Astrocyte (in vitro differentiated cells and primary cell): Measurements from ENCODE around the gene RALGDS. TPM values are rescaled to one million over a fixed set of nuclear protein-coding genes. Genes with fewer than 3 reads are reported as not detected.

Source experiments
- DNase-seq: peaks from one replicate; pipeline ENCODE4 v3.0.0-alpha.2; 2010; ENCODE audit warnings: low read depth
- FAIRE-seq: peaks from 2 replicates; lab custom pipeline; 2011; peaks lifted over from hg19 to GRCh38; lab: Jason Lieb, UNC
- H2AFZ ChIP-seq: 2 replicates; pipeline ENCODE4 v1.6.0; 2012; ENCODE audit warnings: low read depth, low read length, inconsistent platforms
- H3K27ac ChIP-seq: 2 replicates; pipeline ENCODE4 v1.5.1; 2011; ENCODE audit warnings: low read depth, low read length, inconsistent platforms
- H3K27me3 ChIP-seq: 2 replicates; pipeline ENCODE4 v1.6.0; 2011; ENCODE audit warnings: low read length, inconsistent platforms; ENCODE audit not compliant: insufficient read depth
- H3K36me3 ChIP-seq: 2 replicates; pipeline ENCODE4 v1.5.1; 2011; ENCODE audit warnings: low read length, inconsistent platforms; ENCODE audit not compliant: insufficient read depth
- H3K4me1 ChIP-seq: 2 replicates; pipeline ENCODE4 v1.5.1; 2011; ENCODE audit warnings: low read length, inconsistent platforms; ENCODE audit not compliant: insufficient read depth
- H3K4me2 ChIP-seq: 2 replicates; pipeline ENCODE4 v1.6.0; 2012; ENCODE audit warnings: low read length, inconsistent platforms
- H3K4me3 ChIP-seq: 2 replicates; pipeline ENCODE4 v1.5.1; 2011; ENCODE audit warnings: low read depth, mild to moderate bottlenecking, low read length, inconsistent platforms; ENCODE audit not compliant: insufficient read depth
- H3K79me2 ChIP-seq: 2 replicates; pipeline ENCODE4 v1.6.0; 2012; ENCODE audit warnings: mild to moderate bottlenecking, low read length, inconsistent platforms; ENCODE audit not compliant: insufficient read depth
- H3K9ac ChIP-seq: 2 replicates; pipeline ENCODE4 v1.6.0; 2012; ENCODE audit warnings: mild to moderate bottlenecking, low read length, inconsistent platforms
- H3K9me3 ChIP-seq: 2 replicates; pipeline ENCODE4 v1.5.1; 2012; ENCODE audit warnings: low read depth, mild to moderate bottlenecking, low read length, inconsistent platforms; ENCODE audit not compliant: insufficient read depth
- H4K20me1 ChIP-seq: 2 replicates; pipeline ENCODE4 v1.6.0; 2012; ENCODE audit warnings: low read length, inconsistent platforms; ENCODE audit not compliant: insufficient read depth
- H3K27ac Mint-ChIP-seq: one replicate; pipeline ENCODE4 v1.8.0; 2021; ENCODE audit warnings: mild to moderate bottlenecking, mixed read lengths; ENCODE audit not compliant: unreplicated experiment
- H3K27me3 Mint-ChIP-seq: one replicate; pipeline ENCODE4 v1.8.0; 2021; ENCODE audit warnings: low read depth, mixed read lengths; ENCODE audit not compliant: unreplicated experiment
- H3K36me3 Mint-ChIP-seq: one replicate; pipeline ENCODE4 v1.8.0; 2021; ENCODE audit warnings: low read depth, mixed read lengths; ENCODE audit not compliant: unreplicated experiment
- H3K4me1 Mint-ChIP-seq: one replicate; pipeline ENCODE4 v1.8.0; 2021; ENCODE audit warnings: low read depth, mixed read lengths; ENCODE audit not compliant: unreplicated experiment
- H3K4me3 Mint-ChIP-seq: one replicate; pipeline ENCODE4 v1.8.0; 2021; ENCODE audit warnings: mild to moderate bottlenecking, moderate library complexity, mixed read lengths; ENCODE audit not compliant: unreplicated experiment
- H3K9me3 Mint-ChIP-seq: one replicate; pipeline ENCODE4 v1.8.0; 2021; ENCODE audit warnings: mild to moderate bottlenecking, mixed read lengths; ENCODE audit not compliant: unreplicated experiment
- EZH2 ChIP-seq: IDR thresholded peaks from 2 replicates; pipeline ENCODE4 v1.6.1; 2012; ENCODE audit warnings: mild to moderate bottlenecking, low read length, inconsistent platforms; ENCODE audit not compliant: insufficient read depth
- total RNA-seq: library from RNA; stranded (reverse); gene quantifications from 2 replicates; pipeline ENCODE4 v1.2.1, GENCODE V29; 2021
- TF ChIP-seq, protein P1 (sequence below): IDR thresholded peaks from 2 replicates; pipeline ENCODE4 v1.5.1; 2011; ENCODE audit warnings: low read depth, mild to moderate bottlenecking, inconsistent platforms, low read length, moderate library complexity; ENCODE audit not compliant: insufficient read depth

Gene RALGDS
- total RNA-seq, 1 donor from 2014 or later, result 46.6 TPM

DNA sequence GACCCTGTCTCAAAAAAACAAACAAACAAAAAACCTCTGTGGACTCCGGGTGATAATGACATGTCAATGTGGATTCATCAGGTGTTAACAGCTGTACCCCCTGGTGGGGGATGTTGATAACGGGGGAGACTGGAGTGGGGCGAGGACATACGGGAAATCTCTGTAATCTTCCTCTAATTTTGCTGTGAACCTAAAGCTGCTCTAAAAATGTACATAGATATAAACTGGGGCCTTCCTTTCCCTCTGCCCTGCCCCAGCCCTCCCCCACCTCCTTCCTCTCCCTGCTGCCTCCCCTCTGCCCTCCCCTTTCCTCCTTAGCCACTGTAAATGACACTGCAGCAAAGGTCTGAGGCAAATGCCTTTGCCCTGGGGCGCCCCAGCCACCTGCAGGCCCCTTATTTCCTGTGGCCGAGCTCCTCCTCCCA lies 60.6 kb downstream of the RALGDS start:
- no peak overlapping the region for H3K27ac ChIP-seq
- peaks cover 9% of the 10 kb centered on the region for H3K4me1 Mint-ChIP-seq
- H3K4me3 Mint-ChIP-seq, result no peak overlapping the region
- no peak overlapping the region for H2AFZ ChIP-seq
- H3K4me1 ChIP-seq, result no peaks in the 10 kb centered on the region
- H3K36me3 ChIP-seq, result peaks cover 6% of the 10 kb centered on the region
- TF ChIP-seq, protein P1, sequence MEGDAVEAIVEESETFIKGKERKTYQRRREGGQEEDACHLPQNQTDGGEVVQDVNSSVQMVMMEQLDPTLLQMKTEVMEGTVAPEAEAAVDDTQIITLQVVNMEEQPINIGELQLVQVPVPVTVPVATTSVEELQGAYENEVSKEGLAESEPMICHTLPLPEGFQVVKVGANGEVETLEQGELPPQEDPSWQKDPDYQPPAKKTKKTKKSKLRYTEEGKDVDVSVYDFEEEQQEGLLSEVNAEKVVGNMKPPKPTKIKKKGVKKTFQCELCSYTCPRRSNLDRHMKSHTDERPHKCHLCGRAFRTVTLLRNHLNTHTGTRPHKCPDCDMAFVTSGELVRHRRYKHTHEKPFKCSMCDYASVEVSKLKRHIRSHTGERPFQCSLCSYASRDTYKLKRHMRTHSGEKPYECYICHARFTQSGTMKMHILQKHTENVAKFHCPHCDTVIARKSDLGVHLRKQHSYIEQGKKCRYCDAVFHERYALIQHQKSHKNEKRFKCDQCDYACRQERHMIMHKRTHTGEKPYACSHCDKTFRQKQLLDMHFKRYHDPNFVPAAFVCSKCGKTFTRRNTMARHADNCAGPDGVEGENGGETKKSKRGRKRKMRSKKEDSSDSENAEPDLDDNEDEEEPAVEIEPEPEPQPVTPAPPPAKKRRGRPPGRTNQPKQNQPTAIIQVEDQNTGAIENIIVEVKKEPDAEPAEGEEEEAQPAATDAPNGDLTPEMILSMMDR, result no peak
- no peak for TF ChIP-seq EZH2
- DNase-seq (no peak), FAIRE-seq (no peak)
- H3K9me3 ChIP-seq, result no peaks in the 10 kb centered on the region
- no peaks in the 10 kb centered on the region for H3K9me3 Mint-ChIP-seq
- no peak overlapping the region for H3K4me2 ChIP-seq
- H3K9ac ChIP-seq, result no peak overlapping the region
- H3K36me3 Mint-ChIP-seq, result peaks cover 18% of the 10 kb centered on the region
- H4K20me1 ChIP-seq, result no peaks in the 10 kb centered on the region
- H3K27ac Mint-ChIP-seq, result peak overlapping the region; percentile 9
- no peak overlapping the region for H3K4me3 ChIP-seq
- no peaks in the 10 kb centered on the region for H3K27me3 Mint-ChIP-seq
- no peaks in the 10 kb centered on the region for H3K79me2 ChIP-seq
- H3K27me3 ChIP-seq, result no peaks in the 10 kb centered on the region

DNA sequence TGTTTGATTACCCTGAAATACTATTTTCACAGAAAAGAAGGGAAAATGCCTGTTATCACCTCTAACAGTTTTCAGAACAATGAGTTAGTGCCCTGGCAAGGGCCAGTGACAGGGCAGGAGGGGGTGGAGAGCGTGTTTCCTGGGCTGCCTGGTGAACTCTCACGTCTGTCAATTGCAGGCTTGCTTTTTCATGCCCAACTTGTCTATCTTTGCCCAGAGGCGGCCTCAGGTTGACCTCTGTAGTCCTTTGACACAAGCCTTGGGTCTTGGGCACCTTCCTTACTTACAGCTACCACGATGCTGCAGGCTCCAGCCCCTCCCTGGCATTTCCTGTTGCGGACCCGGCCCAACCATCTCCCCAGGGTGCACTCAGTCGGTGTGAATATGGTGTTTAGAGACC lies 61.4 kb downstream of the RALGDS start:
- DNase-seq, result no peak
- Histone ChIP-seq H3K9ac (no peak overlapping the region), H3K4me3 (no peak overlapping the region), H4K20me1 (no peaks in the 10 kb centered on the region), H2AFZ (no peak overlapping the region), H3K4me1 (no peaks in the 10 kb centered on the region), H3K27ac (no peak overlapping the region), H3K4me2 (no peak overlapping the region), H3K79me2 (no peaks in the 10 kb centered on the region), H3K36me3 (peaks cover 6% of the 10 kb centered on the region), H3K27me3 (no peaks in the 10 kb centered on the region), H3K9me3 (no peaks in the 10 kb centered on the region)
- Mint-ChIP-seq H3K36me3 (peaks cover 16% of the 10 kb centered on the region), H3K9me3 (no peaks in the 10 kb centered on the region), H3K4me3 (no peak overlapping the region), H3K27ac (no peak overlapping the region), H3K4me1 (peaks cover 9% of the 10 kb centered on the region), H3K27me3 (no peaks in the 10 kb centered on the region)
- no peak for TF ChIP-seq EZH2
- TF ChIP-seq, protein P1, result no peak
- FAIRE-seq, result no peak

DNA sequence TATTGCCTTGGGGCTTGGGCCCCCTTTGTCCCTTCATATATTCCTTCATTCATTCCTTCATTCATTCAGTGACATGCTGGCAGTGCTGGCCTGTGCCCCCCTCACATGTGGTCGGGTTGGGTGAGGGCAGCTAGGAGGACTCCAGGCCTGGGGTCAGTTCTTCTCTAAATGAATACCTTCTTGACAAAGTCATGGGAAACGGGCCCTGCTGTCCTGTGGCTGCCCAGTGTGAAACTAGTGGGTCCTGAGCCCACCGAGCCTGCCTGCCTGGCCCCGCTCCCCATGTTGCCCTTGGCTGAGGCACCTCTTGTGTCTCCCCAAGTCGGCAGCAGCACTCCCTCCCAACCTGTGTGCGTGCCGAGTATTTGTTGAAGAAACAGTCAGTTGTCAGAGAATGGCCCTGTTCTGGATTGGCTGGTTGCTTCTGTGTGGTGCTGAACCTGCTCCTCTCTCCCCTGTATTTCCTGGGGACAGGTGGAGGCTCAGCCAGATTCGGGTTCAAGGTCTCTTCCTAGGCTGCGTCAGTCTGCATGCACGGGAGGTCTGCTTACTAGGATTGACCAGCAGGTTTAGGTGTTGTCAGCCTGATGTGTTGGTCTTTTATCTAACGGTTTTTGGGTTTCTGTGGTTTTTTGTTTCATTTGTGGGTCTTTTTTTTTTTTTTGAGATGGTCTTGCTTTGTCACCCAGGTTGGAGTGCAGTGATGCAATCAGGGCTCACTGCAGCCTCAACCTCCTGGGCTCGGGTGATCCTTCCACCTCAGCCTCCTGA lies 62.3 kb downstream of the RALGDS start:
- peaks cover 9% of the 10 kb centered on the region for H3K4me1 Mint-ChIP-seq
- no peaks in the 10 kb centered on the region for H3K9me3 Mint-ChIP-seq
- Histone ChIP-seq H3K9ac (no peak overlapping the region), H3K27ac (no peak overlapping the region), H3K4me3 (no peak overlapping the region), H3K27me3 (no peaks in the 10 kb centered on the region), H3K36me3 (peaks cover 6% of the 10 kb centered on the region), H4K20me1 (no peaks in the 10 kb centered on the region), H3K79me2 (no peaks in the 10 kb centered on the region), H3K9me3 (no peaks in the 10 kb centered on the region), H2AFZ (no peak overlapping the region), H3K4me1 (no peaks in the 10 kb centered on the region), H3K4me2 (no peak overlapping the region)
- no peaks in the 10 kb centered on the region for H3K27me3 Mint-ChIP-seq
- H3K4me3 Mint-ChIP-seq, result no peak overlapping the region
- TF ChIP-seq EZH2, result no peak
- TF ChIP-seq, protein P1, result no peak
- no peak for DNase-seq
- H3K27ac Mint-ChIP-seq, result peak overlapping the region; percentile 53
- peaks cover 18% of the 10 kb centered on the region for H3K36me3 Mint-ChIP-seq
- FAIRE-seq, result no peak
